Activated naive CD4-positive, alpha-beta T cell treated with anti-CD3 and anti-CD28 coated beads, Interleukin-2, amount 50 U/mL, for 24 hours (primary cell): ENCODE measurements around the gene RAB25.

ENCODE experiments used
- H3K27ac Mint-ChIP-seq: one replicate; pipeline ENCODE4 v1.8.0; 2021; ENCODE audit warnings: mild to moderate bottlenecking, mixed read lengths
- H3K27me3 Mint-ChIP-seq: one replicate; pipeline ENCODE4 v1.8.0; 2021; ENCODE audit warnings: mixed read lengths
- H3K36me3 Mint-ChIP-seq: one replicate; pipeline ENCODE4 v1.8.0; 2021; ENCODE audit warnings: mixed read lengths
- H3K4me1 Mint-ChIP-seq: one replicate; pipeline ENCODE4 v1.8.0; 2021; ENCODE audit warnings: mixed read lengths
- H3K4me3 Mint-ChIP-seq: one replicate; pipeline ENCODE4 v1.8.0; 2021; ENCODE audit warnings: mild to moderate bottlenecking, mixed read lengths
- H3K9me3 Mint-ChIP-seq: one replicate; pipeline ENCODE4 v1.8.0; 2021; ENCODE audit warnings: mixed read lengths

RAB25 gene

GRCh38 chr1:156101880-156102279 lies 40.9 kb downstream of the RAB25 start:
- Mint-ChIP-seq H3K4me1 (peaks cover 65% of the 10 kb centered on the region), H3K27ac (no peak overlapping the region), H3K36me3 (no peaks in the 10 kb centered on the region), H3K9me3 (no peaks in the 10 kb centered on the region), H3K4me3 (no peak overlapping the region), H3K27me3 (no peaks in the 10 kb centered on the region)

- Mint-ChIP-seq H3K4me1 (peaks cover 62% of the 10 kb centered on the region), H3K36me3 (no peaks in the 10 kb centered on the region), H3K27me3 (no peaks in the 10 kb centered on the region), H3K4me3 (no peak overlapping the region), H3K27ac (peak overlapping the region; percentile 27), H3K9me3 (no peaks in the 10 kb centered on the region)
These were observed 41.9 kb downstream of the RAB25 start for GRCh38 chr1:156102633-156103511.

- Mint-ChIP-seq H3K4me1 (peaks cover 56% of the 10 kb centered on the region), H3K4me3 (no peak overlapping the region), H3K9me3 (no peaks in the 10 kb centered on the region), H3K27me3 (no peaks in the 10 kb centered on the region), H3K27ac (peak overlapping the region; percentile 76), H3K36me3 (no peaks in the 10 kb centered on the region)
These were observed 42.6 kb downstream of the RAB25 start for GRCh38 chr1:156103521-156103947.

GRCh38 chr1:156104065-156104810 lies 43.3 kb downstream of the RAB25 start:
- Mint-ChIP-seq H3K27me3 (no peaks in the 10 kb centered on the region), H3K4me1 (peaks cover 55% of the 10 kb centered on the region), H3K27ac (peak overlapping the region; percentile 76), H3K4me3 (peak overlapping the region; percentile 48), H3K36me3 (no peaks in the 10 kb centered on the region), H3K9me3 (no peaks in the 10 kb centered on the region)

GRCh38 chr1:156104861-156105832 lies 44.2 kb downstream of the RAB25 start:
- Mint-ChIP-seq H3K27ac (peak overlapping the region; percentile 85), H3K9me3 (no peaks in the 10 kb centered on the region), H3K4me3 (peak overlapping the region; percentile 81), H3K4me1 (peaks cover 58% of the 10 kb centered on the region), H3K27me3 (no peaks in the 10 kb centered on the region), H3K36me3 (no peaks in the 10 kb centered on the region)

GRCh38 chr1:156106624-156107488 lies 45.9 kb downstream of the RAB25 start:
- peaks cover 50% of the 10 kb centered on the region for H3K4me1 Mint-ChIP-seq
- H3K27me3 Mint-ChIP-seq, result no peaks in the 10 kb centered on the region
- peak overlapping the region; percentile 93 for H3K27ac Mint-ChIP-seq

DNA sequence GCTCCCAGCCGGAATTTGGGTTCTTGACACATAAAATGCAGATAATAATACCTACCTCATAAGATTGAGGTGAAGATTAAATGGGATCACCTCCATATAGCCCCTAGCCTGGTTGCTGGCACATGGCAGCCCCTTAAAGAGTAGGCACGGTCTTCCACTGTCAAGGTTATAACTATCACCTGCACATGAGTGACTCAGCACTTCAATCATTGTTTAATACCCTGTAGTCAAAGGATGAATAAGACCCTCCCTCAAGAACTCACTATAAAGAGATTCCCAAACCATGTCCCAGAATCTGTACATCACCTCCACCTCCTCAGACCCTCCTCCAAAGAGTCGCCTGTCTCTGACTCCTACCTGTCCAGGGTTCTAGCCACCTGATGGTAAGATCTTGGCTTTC lies 47.1 kb downstream of the RAB25 start:
- Mint-ChIP-seq H3K36me3 (no peaks in the 10 kb centered on the region), H3K27ac (no peak overlapping the region), H3K9me3 (no peaks in the 10 kb centered on the region), H3K4me3 (no peak overlapping the region), H3K27me3 (no peaks in the 10 kb centered on the region), H3K4me1 (peaks cover 47% of the 10 kb centered on the region)

More at GRCh38 chr1:156106624-156107488, 45.9 kb downstream of the RAB25 start:
- no peaks in the 10 kb centered on the region for H3K36me3 Mint-ChIP-seq
- H3K9me3 Mint-ChIP-seq, result no peaks in the 10 kb centered on the region
- H3K4me3 Mint-ChIP-seq, result peak overlapping the region; percentile 79

- Mint-ChIP-seq H3K4me1 (peaks cover 46% of the 10 kb centered on the region), H3K36me3 (no peaks in the 10 kb centered on the region), H3K9me3 (no peaks in the 10 kb centered on the region), H3K27ac (no peak overlapping the region), H3K4me3 (no peak overlapping the region), H3K27me3 (no peaks in the 10 kb centered on the region)
These were observed 47.8 kb downstream of the RAB25 start for GRCh38 chr1:156108664-156109241.

DNA sequence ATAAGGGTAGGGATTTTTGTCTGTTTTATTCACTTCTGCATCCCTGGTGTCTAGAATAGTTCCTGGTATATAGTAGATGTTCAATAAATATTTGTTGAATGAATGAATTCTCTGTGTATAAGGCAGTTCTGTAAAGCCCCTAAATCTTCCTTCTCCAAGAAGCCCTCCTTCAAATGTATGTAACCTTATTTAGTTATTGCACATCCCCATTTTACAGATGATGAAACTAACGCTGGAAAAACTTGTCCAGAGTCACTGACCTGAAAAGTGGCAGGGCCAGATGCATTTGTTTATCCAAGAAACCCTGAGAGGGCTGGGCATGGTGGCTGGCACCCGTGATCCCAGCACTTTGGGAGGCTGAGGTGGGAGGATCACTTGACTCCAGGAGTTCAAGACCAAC lies 49.3 kb downstream of the RAB25 start:
- H3K4me1 Mint-ChIP-seq, result peaks cover 42% of the 10 kb centered on the region
- no peaks in the 10 kb centered on the region for H3K27me3 Mint-ChIP-seq
- H3K4me3 Mint-ChIP-seq, result no peak overlapping the region
- H3K9me3 Mint-ChIP-seq, result no peaks in the 10 kb centered on the region
- H3K27ac Mint-ChIP-seq, result no peak overlapping the region
- peaks cover 3% of the 10 kb centered on the region for H3K36me3 Mint-ChIP-seq

- peaks cover 39% of the 10 kb centered on the region for H3K4me1 Mint-ChIP-seq
- no peak overlapping the region for H3K27ac Mint-ChIP-seq
- H3K27me3 Mint-ChIP-seq, result peaks cover 3% of the 10 kb centered on the region
- H3K9me3 Mint-ChIP-seq, result no peaks in the 10 kb centered on the region
- peaks cover 3% of the 10 kb centered on the region for H3K36me3 Mint-ChIP-seq
- no peak overlapping the region for H3K4me3 Mint-ChIP-seq
These were observed 50.5 kb downstream of the RAB25 start for GRCh38 chr1:156111355-156111962.

GRCh38 chr1:156112276-156113137 lies 51.5 kb downstream of the RAB25 start:
- H3K4me1 Mint-ChIP-seq, result peaks cover 31% of the 10 kb centered on the region
- no peak overlapping the region for H3K4me3 Mint-ChIP-seq
- peaks cover 3% of the 10 kb centered on the region for H3K36me3 Mint-ChIP-seq
- peaks cover 3% of the 10 kb centered on the region for H3K27me3 Mint-ChIP-seq
- no peak overlapping the region for H3K27ac Mint-ChIP-seq
- no peaks in the 10 kb centered on the region for H3K9me3 Mint-ChIP-seq

- no peaks in the 10 kb centered on the region for H3K9me3 Mint-ChIP-seq
- peak overlapping the region; percentile 57 for H3K27ac Mint-ChIP-seq
- peaks cover 30% of the 10 kb centered on the region for H3K4me1 Mint-ChIP-seq
- H3K36me3 Mint-ChIP-seq, result peaks cover 3% of the 10 kb centered on the region
- peaks cover 3% of the 10 kb centered on the region for H3K27me3 Mint-ChIP-seq
- peak overlapping the region; percentile 95 for H3K4me3 Mint-ChIP-seq
These were observed 52.5 kb downstream of the RAB25 start for GRCh38 chr1:156113282-156113950.
